HG03342 (cell line): ENCODE data around the gene CADPS.
"Not testable (repeated sequence)": the region's sequence is repeated elsewhere in the genome, so short reads cannot be mapped to it uniquely, and the experiment has no call there.

Experiments
- ATAC-seq: cut with Tn5 transposase; IDR thresholded peaks from one replicate; pipeline ENCODE4 v1.9.1; 2021; ENCODE audit warnings: mild to moderate bottlenecking, moderate library complexity; ENCODE audit not compliant: unreplicated experiment

Gene CADPS

GRCh38 chr3:62604751-62605351 lies 270.4 kb downstream of the CADPS start:
- ATAC-seq: no peak

DNA sequence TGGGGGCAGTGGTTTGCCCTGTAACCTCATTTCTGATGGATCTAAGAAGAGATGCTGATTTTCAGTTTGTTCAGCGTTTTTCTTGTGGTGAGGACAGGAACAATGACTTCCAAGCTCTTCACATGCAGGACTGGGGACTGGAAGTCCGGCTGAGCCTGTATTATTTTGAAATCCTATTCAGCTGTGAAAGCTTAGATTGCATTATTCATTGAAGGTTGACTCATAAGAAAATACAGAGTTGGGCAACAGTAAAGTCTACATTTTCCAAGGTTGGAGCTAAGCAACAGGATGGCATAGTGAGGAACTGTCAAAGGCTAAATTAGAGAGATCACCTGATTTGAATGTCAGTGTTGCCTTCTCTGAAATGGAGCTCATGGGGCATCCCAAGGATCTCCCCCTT lies 270.9 kb downstream of the CADPS start:
- ATAC-seq: no peak

DNA sequence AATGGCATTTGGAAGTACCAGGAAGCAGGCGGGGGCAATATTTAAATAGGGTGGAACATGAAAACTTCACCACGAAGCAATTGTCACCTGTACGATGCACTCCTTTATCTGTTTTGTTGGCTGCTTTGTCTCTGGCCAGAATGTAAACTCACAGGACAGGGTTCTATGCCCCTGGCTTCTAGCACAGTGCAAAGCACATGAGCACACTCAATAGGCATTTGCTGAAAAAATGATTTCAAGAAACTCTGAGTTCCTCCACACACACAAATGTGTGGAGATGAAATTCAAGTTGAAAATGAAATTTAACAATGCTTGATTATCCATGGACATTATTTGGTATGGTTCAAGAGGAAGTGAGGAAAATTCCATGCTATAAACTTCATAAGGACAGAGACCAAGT lies 272.2 kb downstream of the CADPS start:
- ATAC-seq: no peak

DNA sequence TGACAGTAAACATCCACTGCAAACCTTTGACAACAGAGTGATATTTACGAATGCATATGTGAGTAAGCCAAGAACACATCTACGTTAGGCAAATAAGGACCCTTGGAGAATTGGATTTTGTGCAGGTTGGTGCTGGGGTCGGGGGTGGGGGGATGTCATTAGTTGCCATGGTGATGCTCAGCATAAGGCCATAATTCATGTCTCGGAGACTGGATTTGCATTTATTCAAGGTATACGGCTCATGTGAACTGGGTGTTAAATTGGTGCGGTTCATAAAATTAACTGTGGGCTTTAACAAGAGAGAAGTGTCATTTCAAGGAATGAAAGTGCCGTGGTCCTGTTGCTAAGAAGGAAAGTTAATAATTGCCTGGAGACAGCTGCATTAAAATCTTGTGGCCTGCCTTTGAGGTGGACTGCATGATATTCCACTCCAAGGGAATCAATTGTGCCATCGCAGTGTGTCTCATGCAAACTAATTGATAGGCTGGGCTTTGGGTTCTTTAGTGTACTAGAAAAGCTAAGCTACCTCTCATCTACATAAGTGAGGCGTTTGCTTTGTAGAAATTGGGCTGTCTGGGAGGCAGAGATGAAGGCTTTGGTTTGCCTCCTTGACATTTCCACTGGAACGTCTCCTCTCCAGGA lies 273.0 kb downstream of the CADPS start:
- ATAC-seq: no peak

- no peak for ATAC-seq
Observed at GRCh38 chr3:62601238-62602070, 273.8 kb downstream of the CADPS start.

DNA sequence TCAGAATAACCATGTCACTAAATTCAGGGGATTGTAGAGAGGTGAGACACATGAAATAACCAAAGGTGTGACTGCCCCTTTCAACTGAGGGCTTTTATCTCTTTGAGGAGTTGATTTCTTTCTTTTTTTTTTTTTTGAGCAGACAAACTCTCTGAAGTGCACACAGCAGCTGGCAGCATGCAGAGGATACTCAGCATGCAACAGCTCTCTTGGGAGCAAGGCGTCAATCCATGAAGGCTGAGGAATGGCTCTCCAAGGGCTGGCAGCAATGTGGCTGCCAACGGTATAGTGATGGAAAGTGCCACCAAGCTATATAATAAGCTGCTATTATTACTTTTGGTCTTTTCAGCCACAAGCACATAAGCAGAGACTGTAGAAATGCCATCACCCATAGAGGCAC lies 275.2 kb downstream of the CADPS start:
- no peak for ATAC-seq

DNA sequence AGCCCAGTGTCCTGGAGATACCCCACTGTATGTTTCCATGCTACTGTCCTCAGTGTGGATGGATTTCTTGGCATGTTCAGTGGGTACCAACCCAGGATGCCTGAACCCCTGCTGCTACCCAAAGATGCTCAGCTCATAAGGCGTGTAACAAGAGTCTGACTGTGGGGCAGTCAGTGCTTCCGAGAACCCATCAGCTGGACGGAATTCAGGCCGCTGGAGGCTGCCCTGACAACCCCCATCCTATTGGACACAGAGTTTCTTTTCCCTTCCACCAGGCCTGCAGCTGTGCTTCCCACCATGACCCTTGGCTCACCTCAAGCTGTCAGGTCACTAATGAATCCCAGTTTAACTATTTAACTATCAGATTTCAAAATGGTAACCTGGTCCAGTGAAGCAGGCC lies 277.7 kb downstream of the CADPS start:
- no peak for ATAC-seq

GRCh38 chr3:62592408-62592807 lies 282.8 kb downstream of the CADPS start:
- no peak for ATAC-seq

GRCh38 chr3:62589078-62589477 lies 286.1 kb downstream of the CADPS start:
- no peak for ATAC-seq

GRCh38 chr3:62587579-62588031 lies 287.6 kb downstream of the CADPS start:
- ATAC-seq: no peak

DNA sequence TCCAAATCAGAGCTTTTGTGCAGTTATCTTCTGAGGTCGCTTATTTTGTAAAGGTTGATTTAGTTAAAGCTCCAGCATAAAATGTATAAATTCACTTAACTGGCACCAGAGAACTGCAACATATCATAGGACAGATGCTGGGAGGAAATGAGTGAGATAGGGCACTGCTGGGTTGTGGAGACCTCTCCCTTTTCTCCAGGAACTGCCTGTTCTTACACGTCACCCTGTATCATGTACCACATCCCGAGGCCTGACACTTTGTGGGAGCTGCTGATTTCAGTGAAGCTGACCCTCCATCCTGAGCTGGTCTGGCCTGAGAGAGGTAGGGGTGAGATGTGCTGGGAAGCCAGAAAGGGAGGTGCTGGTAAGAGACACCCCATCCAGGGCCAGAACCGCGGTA lies 288.0 kb downstream of the CADPS start:
- no peak for ATAC-seq

DNA sequence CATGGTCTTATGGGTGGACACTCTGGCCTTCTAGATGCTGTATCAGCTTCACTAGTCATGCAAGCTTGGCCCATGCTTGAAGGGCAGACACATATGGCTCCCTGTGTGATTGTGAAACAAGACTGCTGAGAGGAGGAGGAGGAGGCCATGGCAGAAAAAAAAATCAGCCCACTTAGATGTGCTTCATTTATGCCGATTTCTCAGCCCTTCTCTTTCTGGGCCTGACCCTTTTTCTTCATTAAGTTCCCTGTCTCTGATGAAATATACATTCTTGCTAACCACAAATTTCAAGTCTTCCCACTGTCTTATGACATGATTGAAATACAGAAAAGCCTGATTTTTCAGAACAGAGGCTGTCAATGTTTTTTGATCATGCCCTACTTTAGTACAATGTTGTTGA lies 288.9 kb downstream of the CADPS start:
- no peak for ATAC-seq

DNA sequence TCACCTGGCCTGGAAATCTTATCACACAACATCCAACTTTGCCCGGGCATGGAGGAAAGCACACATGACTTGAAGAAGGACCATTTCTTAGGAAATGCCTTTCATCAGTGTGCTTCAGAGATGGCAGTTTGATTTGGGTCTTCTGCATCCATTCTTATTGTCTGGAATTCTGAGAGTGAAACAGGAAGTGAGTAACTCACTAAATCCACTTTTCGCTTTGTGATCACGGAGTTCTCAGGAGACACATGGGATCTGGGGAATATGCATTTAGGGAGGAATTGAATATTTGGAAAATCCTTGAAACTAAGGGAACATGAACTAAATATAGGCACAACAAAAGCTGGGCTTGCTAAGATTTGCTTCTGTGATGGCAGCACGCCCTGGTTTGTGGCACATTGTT lies 289.4 kb downstream of the CADPS start:
- ATAC-seq: no peak

DNA sequence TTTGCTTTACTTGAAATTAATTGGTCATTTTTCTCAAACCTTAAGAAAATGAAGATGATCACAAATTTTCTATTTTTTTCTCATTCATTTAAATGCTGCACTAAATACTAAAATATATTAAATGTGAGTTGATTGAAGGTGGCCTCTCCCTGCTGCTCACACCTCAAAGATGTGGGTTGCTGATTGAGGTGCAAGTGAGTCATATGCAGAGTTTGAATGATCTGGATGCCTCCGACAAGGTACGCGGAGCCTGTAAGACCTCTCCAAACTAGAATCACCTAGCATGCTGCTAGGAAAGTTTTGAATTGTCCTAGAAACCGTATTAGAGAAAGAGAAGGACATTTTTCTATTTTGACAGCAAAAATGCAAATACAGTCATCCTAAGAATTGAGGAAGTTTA lies 290.6 kb downstream of the CADPS start:
- ATAC-seq: no peak

- no peak for ATAC-seq
Observed at GRCh38 chr3:62582495-62583172, 292.6 kb downstream of the CADPS start.

DNA sequence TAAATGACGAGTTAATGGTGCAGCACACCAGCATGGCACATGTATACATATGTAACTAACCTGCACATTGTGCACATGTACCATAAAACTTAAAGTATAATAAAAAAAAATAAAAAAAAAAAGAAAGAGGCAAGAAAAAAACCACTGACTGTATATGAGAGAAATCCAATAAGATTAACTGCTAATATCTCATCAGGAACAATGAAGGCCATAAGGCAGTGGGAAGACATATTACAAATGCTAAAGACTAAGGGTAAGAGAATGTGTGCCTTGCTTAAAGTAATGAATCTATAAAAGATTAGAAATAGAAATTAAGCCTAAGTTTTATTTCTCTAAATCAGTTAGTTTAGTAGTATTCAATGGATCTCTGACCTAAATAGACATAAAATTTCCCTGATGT lies 294.7 kb downstream of the CADPS start:
- not testable (repeated sequence) for ATAC-seq

DNA sequence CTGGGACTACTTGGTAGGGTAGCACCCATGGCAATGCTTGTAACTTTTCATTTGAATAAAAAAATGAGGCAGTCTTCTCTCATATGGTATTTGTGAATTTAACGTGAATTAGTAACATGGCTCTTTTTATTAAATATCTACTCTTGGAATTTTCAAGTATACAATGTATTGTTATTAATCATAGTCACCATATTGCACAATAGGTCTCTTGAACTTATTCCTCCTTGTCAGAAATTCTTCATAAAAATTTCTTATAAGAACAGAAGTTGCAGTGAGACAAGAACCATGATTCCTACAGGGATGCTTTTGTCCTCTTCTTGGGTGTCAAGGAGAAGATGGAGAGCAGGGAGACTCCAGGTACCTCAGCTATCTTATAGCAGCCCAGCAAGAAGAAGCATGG lies 298.1 kb downstream of the CADPS start:
- no peak for ATAC-seq

GRCh38 chr3:62574266-62574898 lies 300.8 kb downstream of the CADPS start:
- no peak for ATAC-seq

GRCh38 chr3:62571916-62572315 lies 303.3 kb downstream of the CADPS start:
- no peak for ATAC-seq

- ATAC-seq: no peak
Observed at GRCh38 chr3:62570888-62571287, 304.3 kb downstream of the CADPS start.

DNA sequence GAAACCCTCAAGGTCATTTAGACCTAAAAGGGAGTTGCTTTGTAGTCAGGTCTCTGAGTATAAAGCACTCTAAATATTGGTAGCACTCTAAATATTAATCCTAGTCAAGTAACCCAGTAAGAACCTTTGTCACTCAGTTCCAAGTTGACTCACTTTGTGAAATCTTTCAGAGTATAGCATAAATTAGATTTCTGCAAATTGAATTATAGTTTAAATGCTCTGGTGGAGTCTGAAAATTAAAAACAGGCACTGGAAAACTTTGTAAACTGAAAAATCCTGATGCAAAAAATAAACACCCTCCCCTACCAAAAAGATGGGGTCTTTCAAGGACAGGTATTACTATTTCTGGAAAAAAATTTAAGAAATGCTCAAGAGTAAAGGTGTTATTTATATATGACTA lies 305.6 kb downstream of the CADPS start:
- ATAC-seq: no peak
